NCI-H82 treated with DMSO at 0.1 percent for 48 hours (cell line): Measurements from ENCODE around the gene ZNF106.

Experiments
- DNase-seq: peaks from one replicate; lab custom pipeline; 2025; ENCODE audit not compliant: unreplicated experiment; lab: John Stamatoyannopoulos, UW

The ZNF106 gene

DNA sequence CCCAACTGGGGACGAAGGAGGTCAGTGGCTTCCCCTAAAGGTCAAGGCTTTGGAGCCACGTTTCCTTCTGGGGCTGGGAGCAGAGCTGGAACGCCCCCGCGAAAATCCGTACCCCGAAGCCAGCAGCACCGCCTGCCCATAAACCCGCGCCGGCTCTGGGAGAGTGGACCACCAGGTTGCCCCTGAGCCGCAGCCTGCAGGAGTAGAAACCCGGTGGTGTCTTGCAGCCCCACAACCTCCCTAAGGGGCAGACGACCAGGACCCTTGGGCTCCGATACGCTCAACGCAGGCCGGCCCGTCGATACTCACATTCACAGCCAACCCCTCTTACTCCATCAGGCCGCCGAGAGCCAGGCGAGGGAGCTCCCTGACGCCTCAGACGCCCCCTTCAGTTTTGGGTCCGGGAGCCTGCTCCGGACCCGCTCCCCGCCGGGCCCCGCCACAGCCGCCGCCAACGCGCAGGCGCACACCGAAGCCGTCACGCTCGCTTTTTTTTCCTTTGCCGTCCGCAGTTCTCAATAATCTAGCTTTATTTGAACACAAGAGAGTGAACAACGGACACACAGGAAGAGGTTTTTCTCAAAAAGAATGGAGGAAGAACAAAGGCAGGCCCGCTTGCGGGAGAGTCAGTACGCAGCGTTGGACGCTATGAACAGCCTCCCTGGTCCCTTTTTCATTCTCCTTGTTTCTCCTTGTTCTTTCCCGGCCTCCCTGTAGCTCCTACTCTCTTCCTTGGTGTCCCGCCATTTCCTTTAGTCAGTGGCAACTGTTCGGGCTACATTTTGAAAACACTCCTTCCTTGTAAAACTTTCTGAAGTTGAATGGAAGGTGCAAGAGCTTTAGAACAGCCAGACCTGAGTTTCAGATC, at the start of gene ZNF106:
Gene ZNF106, minus strand, starts transcription at position 471 of the 868 bp plus-strand sequence. CDS start 18,852 bp downstream, outside the sequence.
- DNase-seq = peak; percentile 79

DNA sequence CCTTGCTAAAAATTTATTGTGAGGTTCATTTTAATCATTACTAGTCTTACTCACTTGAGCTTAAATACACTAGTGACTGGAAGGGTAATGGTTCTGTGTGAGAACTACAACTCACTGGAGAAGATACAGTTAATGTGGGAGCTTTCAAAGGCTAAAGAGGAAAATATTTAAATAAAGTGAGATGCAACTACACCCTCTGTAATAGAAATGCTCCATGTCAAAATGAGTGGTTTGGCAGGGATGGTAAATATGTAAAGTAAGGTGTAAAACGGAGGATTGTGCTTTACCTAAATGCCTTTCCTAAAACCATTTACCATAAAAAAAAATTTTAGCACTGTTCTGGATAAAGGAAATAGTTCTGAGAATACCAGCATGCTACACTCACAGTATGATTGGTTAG, 42.3 kb upstream of the ZNF106 start:
- DNase-seq = no peak

- DNase-seq = no peak
Measured at GRCh38 chr15:42528970-42529369, 38.0 kb upstream of the ZNF106 start.

DNA sequence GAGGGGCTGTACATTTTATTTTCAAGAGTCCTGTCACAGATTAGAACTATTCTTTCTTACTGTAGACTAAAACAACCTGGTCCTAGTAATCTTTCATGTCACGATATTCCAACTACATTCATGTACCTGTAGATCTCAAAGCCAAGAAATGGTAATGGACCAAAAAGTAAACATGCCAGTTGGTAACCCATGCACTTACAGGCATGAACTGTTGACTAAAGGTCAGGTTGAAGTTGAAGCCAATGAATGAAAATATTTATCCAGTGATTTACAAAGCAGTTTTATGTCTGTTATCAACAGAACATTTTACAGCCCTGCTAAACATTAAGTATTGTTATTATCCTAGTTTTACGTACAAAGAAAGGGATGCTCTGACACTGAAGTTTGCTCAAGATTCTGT, 32.4 kb upstream of the ZNF106 start:
- no peak for DNase-seq

DNA sequence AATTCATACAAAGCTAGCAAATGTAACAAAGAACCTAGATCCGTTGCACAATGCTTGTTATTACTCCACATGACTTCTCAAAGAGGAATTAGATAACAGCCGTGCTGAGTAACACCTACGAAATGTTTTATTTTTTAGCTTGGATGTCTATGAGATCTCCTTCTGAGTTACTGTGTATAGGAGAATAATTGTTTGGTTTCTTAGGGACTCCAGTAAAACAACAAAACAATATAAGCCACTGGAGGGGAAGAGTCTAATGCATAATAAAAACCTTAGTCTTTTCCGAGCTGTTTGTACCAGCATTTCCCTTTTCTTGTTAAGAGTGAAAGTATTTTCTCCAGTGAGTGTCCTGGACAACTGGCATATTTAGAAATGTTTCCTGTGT, 20.1 kb upstream of the ZNF106 start:
- DNase-seq = no peak

GRCh38 chr15:42510258-42511006, 19.5 kb upstream of the ZNF106 start:
- no peak for DNase-seq

DNA sequence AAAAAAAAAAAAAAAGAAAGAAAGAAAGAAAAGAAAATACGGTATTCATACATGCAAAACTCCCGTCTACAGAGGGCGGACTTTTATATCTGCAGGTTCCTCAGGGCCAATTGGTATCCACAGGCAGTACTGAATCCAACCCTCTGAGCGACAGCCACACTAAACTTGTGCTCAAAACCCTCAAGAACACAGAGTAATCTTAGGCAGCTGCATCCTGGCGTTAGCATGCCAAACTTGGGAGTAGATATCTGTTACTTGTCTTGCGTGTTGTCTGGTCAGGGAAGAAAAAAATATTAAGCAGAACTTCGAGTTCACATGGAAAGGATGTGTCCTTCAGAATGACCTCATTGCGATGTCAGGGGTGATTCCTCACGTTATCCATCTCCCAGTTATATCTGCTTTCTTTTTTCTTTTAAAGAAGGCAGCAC, 17.3 kb upstream of the ZNF106 start:
- DNase-seq = no peak

DNA sequence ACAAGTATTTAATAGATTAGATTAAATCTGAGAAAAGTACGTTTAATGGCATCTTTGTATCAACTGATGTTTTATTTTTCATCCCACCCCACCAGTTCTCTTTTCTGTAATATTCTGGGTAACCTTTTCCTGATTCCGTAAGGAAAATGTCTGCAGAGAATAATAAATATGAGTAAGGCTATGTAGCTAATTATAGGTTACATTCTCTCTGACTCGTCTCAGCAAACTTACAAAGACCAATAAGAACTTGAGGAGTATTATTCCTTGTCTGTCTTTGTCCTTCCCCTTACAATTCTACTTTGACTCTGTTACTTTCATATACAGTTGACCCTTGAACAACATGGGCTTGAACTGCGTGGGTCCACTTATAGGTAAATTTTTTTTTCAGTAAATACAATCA, 16.6 kb upstream of the ZNF106 start:
- DNase-seq = no peak

DNA sequence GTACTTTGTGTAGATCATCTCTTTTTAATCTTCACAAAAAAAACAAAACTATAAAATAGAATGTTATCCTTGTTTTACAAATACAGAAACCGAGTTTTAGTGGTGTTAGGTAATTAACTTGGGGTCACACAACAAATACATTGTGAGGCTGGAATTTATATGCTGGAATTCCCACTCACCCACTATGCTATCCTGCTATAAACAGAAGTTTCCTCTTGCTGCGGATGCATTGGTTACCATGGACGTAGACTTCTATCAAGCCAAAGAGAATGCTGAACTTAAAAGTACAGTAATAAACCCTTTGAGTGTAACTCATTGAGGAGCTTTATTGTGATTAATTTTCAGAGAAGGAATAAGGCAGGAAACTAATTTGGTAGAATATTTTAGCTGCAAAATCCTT, 13.7 kb upstream of the ZNF106 start:
- DNase-seq = no peak

DNA sequence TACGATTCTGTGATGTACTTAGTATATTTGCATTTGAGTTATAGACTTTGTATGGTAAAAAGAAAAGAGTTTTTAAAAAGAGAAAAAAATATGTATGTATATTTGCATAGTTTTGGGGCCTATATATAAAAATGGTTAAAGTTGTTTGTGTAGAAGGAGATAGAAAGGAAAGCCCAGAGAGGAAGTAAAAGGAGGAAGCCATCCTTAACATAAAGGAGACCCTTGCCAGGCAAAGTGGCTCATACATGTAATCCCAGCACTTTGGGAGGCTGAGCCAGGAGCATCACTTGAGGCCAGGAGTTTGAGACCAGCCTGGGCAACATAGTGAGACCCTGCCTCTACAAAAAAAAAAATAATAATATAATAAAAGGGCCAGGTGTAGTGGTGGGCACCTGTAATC, 12.9 kb upstream of the ZNF106 start:
- DNase-seq = no peak

DNA sequence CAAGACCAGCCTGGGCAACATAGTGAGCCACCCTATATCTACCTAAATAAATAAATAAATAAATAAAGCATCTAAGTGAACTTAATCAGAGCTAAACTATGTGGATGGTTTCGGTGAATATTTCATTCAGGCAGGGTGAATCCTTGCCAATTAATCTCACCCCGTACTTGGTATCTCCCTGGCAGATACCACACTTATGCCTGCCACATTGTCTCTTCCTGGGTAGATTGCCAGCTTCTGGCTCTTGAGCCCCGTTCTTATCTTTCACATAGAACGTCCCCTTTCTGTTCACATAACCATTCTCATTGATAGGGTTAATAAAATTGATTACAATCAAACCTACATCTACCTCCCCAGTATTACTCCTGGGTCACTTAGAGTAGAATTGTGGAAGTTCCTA, 11.5 kb upstream of the ZNF106 start:
- DNase-seq = no peak

- DNase-seq = no peak
Measured at GRCh38 chr15:42499858-42500609, 9.1 kb upstream of the ZNF106 start.

GRCh38 chr15:42498212-42499068, 7.5 kb upstream of the ZNF106 start:
- DNase-seq = no peak

DNA sequence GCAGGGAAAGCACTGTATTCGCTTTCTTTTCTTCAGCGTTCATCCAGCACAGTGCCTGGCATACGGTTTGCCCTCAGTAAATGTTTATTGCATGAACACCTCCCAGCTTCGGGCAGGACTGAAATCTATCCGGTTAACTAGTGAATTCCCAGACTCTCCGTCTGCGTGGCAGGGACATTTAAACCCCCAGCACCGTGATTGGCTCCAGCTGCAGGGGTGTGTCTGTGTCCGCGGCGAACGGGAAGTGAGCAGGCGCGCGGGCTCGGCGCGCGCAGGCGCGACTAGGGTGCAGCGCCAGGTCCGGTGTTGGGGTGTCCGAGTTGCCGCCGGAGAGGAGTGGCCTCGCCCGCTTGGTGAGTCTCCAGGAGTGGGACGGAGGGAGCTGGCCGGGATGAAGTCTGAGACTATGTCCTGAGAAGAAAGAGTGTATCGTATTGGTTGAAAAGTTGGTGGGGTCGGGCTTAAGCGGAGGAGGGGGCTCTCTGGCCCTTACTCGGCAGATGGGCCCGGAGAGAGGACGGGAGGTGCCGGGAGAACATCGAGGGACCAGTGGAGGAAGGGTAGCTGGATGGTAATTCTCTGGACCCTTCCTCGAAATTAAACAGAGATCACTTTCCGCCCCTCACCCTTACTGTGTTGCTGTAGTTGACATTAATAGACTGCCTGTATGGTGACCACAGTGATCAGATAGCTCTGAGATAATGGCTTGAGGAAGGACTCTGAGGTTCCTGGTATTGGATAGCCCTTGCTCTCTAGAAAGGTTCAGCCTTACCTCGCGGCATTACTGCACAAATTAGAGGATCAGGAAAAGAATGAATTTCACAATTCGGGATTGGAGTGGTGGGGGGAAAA, 4.6 kb upstream of the ZNF106 start, which contains the start of gene SNAP23:
Gene SNAP23, plus strand, starts transcription at position 274 of the 852 bp plus-strand sequence. CDS start 16,213 bp downstream, outside the sequence.
- DNase-seq = peak; percentile 84

- peak; percentile 34 for DNase-seq
Measured at GRCh38 chr15:42494998-42495360, 4.0 kb upstream of the ZNF106 start.

DNA sequence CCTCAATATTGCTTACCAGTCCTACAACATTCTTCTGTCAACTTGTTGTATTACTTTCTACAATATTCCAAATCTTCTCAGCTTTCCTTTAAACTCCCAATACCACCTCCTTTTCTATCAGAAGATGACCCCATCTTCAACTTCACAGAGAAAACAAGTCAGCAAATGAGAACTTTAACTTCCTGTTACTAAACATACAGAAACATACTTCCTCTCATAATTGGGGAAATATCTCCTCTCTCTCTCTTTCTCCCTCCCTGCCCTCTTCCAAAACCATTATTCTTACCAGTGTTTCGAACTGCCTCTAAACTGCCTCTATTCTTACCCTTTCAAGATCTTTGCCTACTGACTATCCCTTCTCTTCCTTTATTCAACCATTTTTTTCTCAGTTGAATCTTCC, 2.7 kb upstream of the ZNF106 start:
- DNase-seq = no peak

- DNase-seq = no peak
Measured at GRCh38 chr15:42491539-42492225, 741 bp upstream of the ZNF106 start.

GRCh38 chr15:42490291-42490670, 660 bp downstream of the ZNF106 start:
- no peak for DNase-seq

DNA sequence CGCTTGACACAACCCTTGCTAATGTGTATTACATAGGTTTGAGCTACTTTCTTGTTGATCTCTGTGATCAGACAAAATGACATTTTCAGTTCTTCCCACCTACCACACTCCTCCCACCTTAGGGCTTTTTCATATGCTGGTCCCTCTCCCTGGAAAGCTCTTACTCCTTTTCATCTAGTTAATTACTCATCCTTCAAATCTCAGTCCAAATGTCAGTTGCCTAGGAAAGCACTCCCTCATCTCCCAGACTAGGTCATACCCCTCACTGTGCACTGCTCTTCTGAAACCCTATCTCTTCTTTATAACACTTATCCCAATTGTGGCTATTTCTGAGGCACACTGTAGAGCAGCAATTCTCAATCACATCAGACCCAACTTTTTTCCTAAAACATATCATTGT, 7.3 kb downstream of the ZNF106 start:
- no peak for DNase-seq
